ENCODE measurements around the gene LNX1. TPM values are rescaled to one million over a fixed set of nuclear protein-coding genes. Genes with fewer than 3 reads are reported as not detected.

LNX1 gene
- polyA plus RNA-seq, 4 donors = 16.9 to 22.4 (median 18.7) TPM

- DNase-seq (ENCODE audit: low read depth in 4 of 4, low spot score in 3 of 4) = peak in 2 of 4 donors; percentile 4 to 28
These were observed 49.6 kb downstream of the LNX1 start for GRCh38 chr4:53541577-53542206.

GRCh38 chr4:53538756-53539155, 52.5 kb downstream of the LNX1 start:
- no peak for DNase-seq (ENCODE audit: low read depth in 4 of 4, low spot score in 3 of 4)

- no peak for DNase-seq (ENCODE audit: low read depth in 4 of 4, low spot score in 3 of 4)
These were observed 53.7 kb downstream of the LNX1 start for GRCh38 chr4:53537606-53538005.

- no peak for DNase-seq (ENCODE audit: low read depth in 4 of 4, low spot score in 3 of 4)
These were observed 55.0 kb downstream of the LNX1 start for GRCh38 chr4:53536328-53536727.

GRCh38 chr4:53535567-53535966, 55.7 kb downstream of the LNX1 start:
- no peak for DNase-seq (ENCODE audit: low read depth in 4 of 4, low spot score in 3 of 4)

GRCh38 chr4:53534684-53535083, 56.6 kb downstream of the LNX1 start:
- no peak for DNase-seq (ENCODE audit: low read depth in 4 of 4, low spot score in 3 of 4)

- DNase-seq (ENCODE audit: low read depth in 4 of 4, low spot score in 3 of 4) = no peak
These were observed 58.8 kb downstream of the LNX1 start for GRCh38 chr4:53532521-53532920.

GRCh38 chr4:53531585-53532224, 59.6 kb downstream of the LNX1 start:
- no peak for DNase-seq (ENCODE audit: low read depth in 4 of 4, low spot score in 3 of 4)

GRCh38 chr4:53529025-53529424, 62.3 kb downstream of the LNX1 start:
- no peak for DNase-seq (ENCODE audit: low read depth in 4 of 4, low spot score in 3 of 4)

- no peak for DNase-seq (ENCODE audit: low read depth in 4 of 4, low spot score in 3 of 4)
These were observed 63.4 kb downstream of the LNX1 start for GRCh38 chr4:53527930-53528329.

- no peak for DNase-seq (ENCODE audit: low read depth in 4 of 4, low spot score in 3 of 4)
These were observed 64.0 kb downstream of the LNX1 start for GRCh38 chr4:53527326-53527725.

GRCh38 chr4:53522334-53522733, 69.0 kb downstream of the LNX1 start:
- DNase-seq (ENCODE audit: low read depth in 4 of 4, low spot score in 3 of 4) = no peak

- DNase-seq (ENCODE audit: low read depth in 4 of 4, low spot score in 3 of 4) = no peak
These were observed 71.2 kb downstream of the LNX1 start for GRCh38 chr4:53520116-53520515.

- DNase-seq (ENCODE audit: low read depth in 4 of 4, low spot score in 3 of 4) = no peak
These were observed 72.5 kb downstream of the LNX1 start for GRCh38 chr4:53518807-53519206.

- DNase-seq (ENCODE audit: low read depth in 4 of 4, low spot score in 3 of 4) = no peak
These were observed 76.2 kb downstream of the LNX1 start for GRCh38 chr4:53515076-53515475.

GRCh38 chr4:53514509-53514908, 76.8 kb downstream of the LNX1 start:
- no peak for DNase-seq (ENCODE audit: low read depth in 4 of 4, low spot score in 3 of 4)

GRCh38 chr4:53512608-53513007, 78.7 kb downstream of the LNX1 start:
- no peak for DNase-seq (ENCODE audit: low read depth in 4 of 4, low spot score in 3 of 4)

- DNase-seq (ENCODE audit: low read depth in 4 of 4, low spot score in 3 of 4) = no peak
These were observed 80.3 kb downstream of the LNX1 start for GRCh38 chr4:53511014-53511413.

GRCh38 chr4:53510321-53510720, 81.0 kb downstream of the LNX1 start:
- no peak for DNase-seq (ENCODE audit: low read depth in 4 of 4, low spot score in 3 of 4)

- no peak for DNase-seq (ENCODE audit: low read depth in 4 of 4, low spot score in 3 of 4)
These were observed 82.8 kb downstream of the LNX1 start for GRCh38 chr4:53508446-53508845.

- DNase-seq (ENCODE audit: low read depth in 4 of 4, low spot score in 3 of 4) = no peak
These were observed 83.5 kb downstream of the LNX1 start for GRCh38 chr4:53507671-53508286.

- no peak for DNase-seq (ENCODE audit: low read depth in 4 of 4, low spot score in 3 of 4)
These were observed 84.2 kb downstream of the LNX1 start for GRCh38 chr4:53507058-53507457.

All from right renal pelvis (tissue), 4 donors.